Thoracic aorta (tissue), 2 donors: ENCODE measurements around the gene RANBP1. TPM values are rescaled to one million over a fixed set of nuclear protein-coding genes. Genes with fewer than 3 reads are reported as not detected.
A peak's percentile ranks its signal among the peaks of the same experiment; 100 is the strongest.

Experiments
- ATAC-seq: fragments of 150-250 bp; one replicate; pipeline ENCODE4 v1.8.0; 2017; ENCODE audit warnings: low read depth; ENCODE audit not compliant: insufficient number of reproducible peaks, low FRiP score
- DNase-seq: peaks from one replicate; pipeline ENCODE4 v3.0.0-alpha.2; 2020; ENCODE audit warnings: low spot score
- H3K27ac ChIP-seq, 2 donors: fragments of 200-600 bp; sonication (generic); 1 replicate in 1 of 2; 2 replicates in 1 of 2; pipeline ENCODE4 v1.5.1; 2016; ENCODE audit warnings: mild to moderate bottlenecking in 2 of 2, moderate library complexity in 2 of 2
- H3K27me3 ChIP-seq: fragments of 200-600 bp; sonication (generic); replicated peaks from 2 replicates; pipeline ENCODE4 v1.6.0; 2016; ENCODE audit warnings: mild to moderate bottlenecking; ENCODE audit not compliant: insufficient read depth
- H3K36me3 ChIP-seq: fragments of 200-600 bp; sonication (generic); one replicate; pipeline ENCODE4 v1.5.1; 2016
- H3K4me1 ChIP-seq, 2 donors: fragments of 200-600 bp; sonication (generic); 1 replicate in 1 of 2; 2 replicates in 1 of 2; pipeline versions ENCODE4 v1.5.1 to v1.6.0; 2016; ENCODE audit warnings: low read depth in 2 of 2, mild to moderate bottlenecking in 1 of 2; ENCODE audit not compliant: control insufficient read depth in 1 of 2
- H3K4me3 ChIP-seq: fragments of 200-600 bp; sonication (generic); 2 replicates; pipeline ENCODE4 v1.5.1; 2016; ENCODE audit warnings: mild to moderate bottlenecking
- H3K9me3 ChIP-seq: fragments of 200-600 bp; sonication (generic); 2 replicates; pipeline ENCODE4 v1.5.1; 2016
- CTCF ChIP-seq: fragments of 200-600 bp; sonication (generic); IDR thresholded peaks from one replicate; pipeline ENCODE4 v1.5.1; 2019; ENCODE audit warnings: antibody characterized with exemption
- total RNA-seq, 2 donors: library from RNA; depleted of rRNA; stranded (reverse); fragments of >200 nt; gene quantifications; one replicate each; pipeline versions ENCODE4 v1.1.0 to v1.2.3, GENCODE V29; 2016

The RANBP1 gene
- total RNA-seq, 2 donors from 2014 or later, result 130 to 140 TPM

- TF ChIP-seq CTCF, result no peak
- peak; percentile 68 for DNase-seq
- H3K4me1 ChIP-seq, result peaks cover 22 to 45% of the 10 kb centered on the region in 2 donors
- H3K27me3 ChIP-seq, result no peaks in the 10 kb centered on the region
- H3K9me3 ChIP-seq, result no peaks in the 10 kb centered on the region
- H3K36me3 ChIP-seq, result peaks cover 9% of the 10 kb centered on the region
- peak overlapping the region; percentile 90 for H3K4me3 ChIP-seq
- H3K27ac ChIP-seq, result peak overlapping the region; percentile 93 to 95
- peak; percentile 80 for ATAC-seq
Observed at GRCh38 chr22:20130731-20131596, 15.1 kb downstream of the RANBP1 start.

GRCh38 chr22:20131597-20131858 is 15.6 kb downstream of the RANBP1 start, which contains the start of gene ZDHHC8:
ZDHHC8 (plus strand) TSS chr22:20131804; CDS start chr22:20131948, 144 bp downstream.
- H3K9me3 ChIP-seq, result no peaks in the 10 kb centered on the region
- no peak for TF ChIP-seq CTCF
- ATAC-seq (peak; percentile 59), DNase-seq (no peak)
- H3K27me3 ChIP-seq, result no peaks in the 10 kb centered on the region
- peaks cover 3% of the 10 kb centered on the region for H3K36me3 ChIP-seq
- H3K4me3 ChIP-seq, result peak within 1 kb of the TSS; percentile 90
- peak within 1 kb of the TSS; percentile 93 to 95 for H3K27ac ChIP-seq
- peaks cover 27 to 50% of the 10 kb centered on the region in 2 donors for H3K4me1 ChIP-seq

- H3K27me3 ChIP-seq, result no peaks in the 10 kb centered on the region
- no peaks in the 10 kb centered on the region for H3K36me3 ChIP-seq
- H3K4me1 ChIP-seq, result peaks cover 30 to 56% of the 10 kb centered on the region in 2 donors
- H3K27ac ChIP-seq, result peak overlapping the region; percentile 19 to 73
- H3K9me3 ChIP-seq, result no peaks in the 10 kb centered on the region
- peak overlapping the region; percentile 87 for H3K4me3 ChIP-seq
- TF ChIP-seq CTCF, result no peak
- DNase-seq (no peak), ATAC-seq (no peak)
Observed at GRCh38 chr22:20131859-20132685, 16.2 kb downstream of the RANBP1 start.

GRCh38 chr22:20132686-20133246 is 16.9 kb downstream of the RANBP1 start:
- H3K27ac ChIP-seq, result no peak overlapping the region
- no peaks in the 10 kb centered on the region for H3K9me3 ChIP-seq
- DNase-seq (no peak), ATAC-seq (no peak)
- no peak for TF ChIP-seq CTCF
- H3K4me1 ChIP-seq, result peaks cover 36 to 63% of the 10 kb centered on the region in 2 donors
- H3K27me3 ChIP-seq, result no peaks in the 10 kb centered on the region
- peak overlapping the region; percentile 87 for H3K4me3 ChIP-seq
- H3K36me3 ChIP-seq, result no peaks in the 10 kb centered on the region
